Neural cell (in vitro differentiated cells): Measurements from ENCODE around the gene MRC2. TPM values are rescaled to one million over a fixed set of nuclear protein-coding genes. Genes with fewer than 3 reads are reported as not detected.

Experiments
- H2AFZ ChIP-seq: fragments of 200-600, 300-800 bp; sonication (generic), shearing (Covaris generic); 2 replicates; pipeline ENCODE4 v1.6.0; 2014; ENCODE audit warnings: low read depth, mild to moderate bottlenecking, antibody characterized with exemption, low read length, moderate library complexity
- H3F3A ChIP-seq: fragments of 200-600 bp; shearing (Covaris generic); 2 replicates; pipeline ENCODE4 v1.6.1; 2016; ENCODE audit warnings: mild to moderate bottlenecking, moderate library complexity, mixed read lengths, antibody characterized with exemption, low read length; ENCODE audit not compliant: insufficient read depth, poor library complexity, severe bottlenecking
- H3K27ac ChIP-seq: fragments of 200-600, 300-800 bp; sonication (generic), shearing (Covaris generic); 2 replicates; pipeline ENCODE4 v1.5.1; 2014; ENCODE audit warnings: mild to moderate bottlenecking, low read length, moderate library complexity
- H3K27me3 ChIP-seq: fragments of 300-800, 200-600 bp; sonication (generic), shearing (Covaris generic); 2 replicates; pipeline ENCODE4 v1.6.0; 2014; ENCODE audit warnings: mild to moderate bottlenecking, low read depth, low read length, moderate library complexity; ENCODE audit not compliant: insufficient read depth
- H3K36me3 ChIP-seq: fragments of 300-800, 200-600 bp; sonication (generic), shearing (Covaris generic); 2 replicates; pipeline ENCODE4 v1.5.1; 2014; ENCODE audit warnings: mild to moderate bottlenecking, antibody characterized with exemption, low read length, moderate library complexity; ENCODE audit not compliant: insufficient read depth
- H3K4me2 ChIP-seq: fragments of 300-800, 200-600 bp; sonication (generic), shearing (Covaris generic); 2 replicates; pipeline ENCODE4 v1.6.0; 2014; ENCODE audit warnings: mild to moderate bottlenecking, low read length
- H3K4me3 ChIP-seq: fragments of 300-800, 200-600 bp; sonication (generic), shearing (Covaris generic); 2 replicates; pipeline ENCODE4 v1.5.1; 2014; ENCODE audit warnings: mild to moderate bottlenecking, low read length, moderate library complexity
- H3K79me2 ChIP-seq: fragments of 200-600 bp; shearing (Covaris generic); replicated peaks from 2 replicates; pipeline ENCODE4 v1.6.0; 2014; ENCODE audit warnings: mild to moderate bottlenecking, low read length, moderate library complexity; ENCODE audit not compliant: insufficient read depth
- H3K9ac ChIP-seq: fragments of 300-800, 200-600 bp; sonication (generic), shearing (Covaris generic); 2 replicates; pipeline ENCODE4 v1.6.1; 2016; ENCODE audit warnings: mild to moderate bottlenecking, low read length, mixed read lengths
- H3K9me2 ChIP-seq: fragments of 200-600 bp; shearing (Covaris generic); 2 replicates; pipeline ENCODE4 v1.6.1; 2016; ENCODE audit warnings: mild to moderate bottlenecking, low read length, mixed read lengths; ENCODE audit not compliant: insufficient read depth
- H3K9me3 ChIP-seq: fragments of 200-600, 300-800 bp; sonication (generic), shearing (Covaris generic); 2 replicates; pipeline ENCODE4 v1.6.1; 2016; ENCODE audit warnings: mild to moderate bottlenecking, mixed run types, low read length, moderate library complexity, mixed read lengths
- H4K20me1 ChIP-seq: fragments of 200-600 bp; shearing (Covaris generic); 2 replicates; pipeline ENCODE4 v1.6.1; 2016; ENCODE audit warnings: mild to moderate bottlenecking, mixed run types; ENCODE audit not compliant: insufficient read depth
- EP300 ChIP-seq: fragments of 450-650 bp; conservative IDR thresholded peaks from 2 replicates; pipeline ENCODE4 v1.6.1; 2014; ENCODE audit warnings: antibody characterized with exemption, mild to moderate bottlenecking, moderate library complexity; ENCODE audit not compliant: poor library complexity, severe bottlenecking
- EZH2 ChIP-seq: fragments of 200-600, 300-800 bp; shearing (Covaris generic), sonication (generic); IDR thresholded peaks from 2 replicates; pipeline ENCODE4 v1.6.1; 2014; ENCODE audit warnings: antibody characterized with exemption, low read length, borderline replicate concordance, mild to moderate bottlenecking; ENCODE audit not compliant: insufficient read depth, poor library complexity, severe bottlenecking
- MXI1 ChIP-seq: fragments of 450-650 bp; conservative IDR thresholded peaks from 2 replicates; pipeline ENCODE4 v1.6.1; 2014; ENCODE audit warnings: antibody characterized with exemption, mild to moderate bottlenecking; ENCODE audit not compliant: poor library complexity, severe bottlenecking
- RAD21 ChIP-seq: fragments of 450-650 bp; conservative IDR thresholded peaks from 2 replicates; pipeline ENCODE4 v1.6.1; 2014; ENCODE audit warnings: antibody characterized with exemption, mild to moderate bottlenecking, moderate library complexity
- REST ChIP-seq: IDR thresholded peaks from 2 replicates; pipeline ENCODE4 v1.6.1; 2012; ENCODE audit warnings: borderline replicate concordance
- SMC3 ChIP-seq: fragments of 450-650 bp; conservative IDR thresholded peaks from 2 replicates; pipeline ENCODE4 v1.6.1; 2014; ENCODE audit warnings: antibody characterized with exemption, mild to moderate bottlenecking, moderate library complexity; ENCODE audit not compliant: poor library complexity
- TAF1 ChIP-seq: IDR thresholded peaks from 2 replicates; pipeline ENCODE4 v1.6.1; 2012; ENCODE audit warnings: low read depth
- polyA plus RNA-seq: library from polyadenylated mRNA; depleted of rRNA; stranded (reverse); fragments of >200 nt; gene quantifications from 2 replicates; pipeline ENCODE4 v1.2.3, GENCODE V29; 2014

Gene MRC2
- polyA plus RNA-seq, 1 donor from 2014 or later, result 0.36 TPM

DNA sequence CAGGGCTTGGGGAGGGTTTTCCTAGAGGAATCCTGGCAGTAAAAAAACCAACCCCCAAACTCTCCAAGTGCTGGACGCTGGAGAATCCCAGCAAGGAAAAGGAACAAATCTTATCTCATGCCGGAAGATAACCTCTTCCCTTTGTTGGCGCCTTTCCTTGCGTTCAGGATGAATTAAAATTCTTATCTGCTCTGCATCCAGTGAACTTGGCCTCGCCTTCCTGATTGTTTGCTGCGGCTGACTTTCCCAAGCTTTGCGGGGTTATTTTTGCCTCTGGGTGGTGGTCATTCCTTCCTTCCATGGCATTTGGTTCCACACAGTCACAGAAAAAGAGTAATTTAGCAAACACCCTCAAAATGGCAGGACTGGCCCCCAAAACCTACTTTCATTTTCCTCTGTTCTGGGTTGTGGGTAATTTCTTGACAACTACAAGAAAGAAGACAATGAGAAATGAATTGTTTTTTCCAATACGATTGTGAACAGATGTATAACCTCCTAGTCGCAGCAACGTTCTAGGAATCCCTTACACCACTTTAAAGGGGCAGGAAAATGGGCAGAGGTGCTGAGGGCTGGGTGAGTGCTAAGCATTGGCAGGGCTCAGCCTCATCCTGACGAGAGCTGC lies 77.8 kb downstream of the MRC2 start:
- TF ChIP-seq TAF1 (no peak), REST (peak; percentile 15)
- H3K9me2 ChIP-seq, result no peaks in the 10 kb centered on the region
- peak overlapping the region; percentile 77 for H3K4me3 ChIP-seq
- H3K4me2 ChIP-seq, result peak overlapping the region; percentile 93
- no peaks in the 10 kb centered on the region for H3K36me3 ChIP-seq
- H3K9ac ChIP-seq, result peak overlapping the region; percentile 84
- peak overlapping the region; percentile 67 for H3K27ac ChIP-seq
- no peaks in the 10 kb centered on the region for H3K9me3 ChIP-seq
- no peaks in the 10 kb centered on the region for H4K20me1 ChIP-seq
- H3K27me3 ChIP-seq, result no peaks in the 10 kb centered on the region
- H3F3A ChIP-seq, result no peaks in the 10 kb centered on the region
- H2AFZ ChIP-seq, result peak overlapping the region; percentile 75
- peaks cover 18% of the 10 kb centered on the region for H3K79me2 ChIP-seq

GRCh38 chr17:62705778-62706597 lies 78.5 kb downstream of the MRC2 start:
- H3K9me3 ChIP-seq, result no peaks in the 10 kb centered on the region
- no peaks in the 10 kb centered on the region for H3F3A ChIP-seq
- peak overlapping the region; percentile 77 for H3K4me3 ChIP-seq
- TF ChIP-seq SMC3 (peak; percentile 19), EZH2 (no peak)
- H3K36me3 ChIP-seq, result no peaks in the 10 kb centered on the region
- H3K4me2 ChIP-seq, result peak overlapping the region; percentile 93
- H2AFZ ChIP-seq, result peak overlapping the region; percentile 75
- no peaks in the 10 kb centered on the region for H3K9me2 ChIP-seq
- peaks cover 18% of the 10 kb centered on the region for H3K79me2 ChIP-seq
- H3K27me3 ChIP-seq, result no peaks in the 10 kb centered on the region
- peak overlapping the region; percentile 67 for H3K27ac ChIP-seq
- H3K9ac ChIP-seq, result peak overlapping the region; percentile 84
- no peaks in the 10 kb centered on the region for H4K20me1 ChIP-seq

- Histone ChIP-seq H4K20me1 (no peaks in the 10 kb centered on the region), H3K36me3 (no peaks in the 10 kb centered on the region), H3K27ac (no peak overlapping the region), H3K27me3 (no peaks in the 10 kb centered on the region), H3F3A (no peaks in the 10 kb centered on the region), H3K79me2 (peaks cover 18% of the 10 kb centered on the region), H3K9me2 (no peaks in the 10 kb centered on the region), H3K9me3 (no peaks in the 10 kb centered on the region), H3K4me2 (no peak overlapping the region), H3K9ac (no peak overlapping the region), H2AFZ (no peak overlapping the region), H3K4me3 (peak overlapping the region; percentile 77)
- TF ChIP-seq MXI1, result no peak
- no peak for TF ChIP-seq EZH2
- no peak for TF ChIP-seq RAD21
- no peak for TF ChIP-seq EP300
- no peak for TF ChIP-seq REST
- no peak for TF ChIP-seq SMC3
These were observed 79.3 kb downstream of the MRC2 start for GRCh38 chr17:62706598-62707424.
